GM23338 (cell line): ENCODE results near the gene KLK2. TPM values are rescaled to one million over a fixed set of nuclear protein-coding genes. Genes with fewer than 3 reads are reported as not detected.

Experiments
- ATAC-seq: fragments of 200-7000 bp; cut with Tn5 transposase; 3 replicates; pipeline ENCODE4 v1.9.1; 2020
- DNase-seq: peaks from one replicate; pipeline ENCODE4 v3.0.0-alpha.2; 2015; ENCODE audit warnings: low spot score
- H2AFZ ChIP-seq: fragments of 200-600 bp; sonication (generic); 2 replicates; pipeline ENCODE4 v1.8.0; 2016; ENCODE audit warnings: antibody characterized with exemption, mild to moderate bottlenecking, moderate library complexity
- H3F3A ChIP-seq: fragments of 200-600 bp; sonication (generic); replicated peaks from 2 replicates; pipeline ENCODE4 v1.8.0; 2017; ENCODE audit warnings: antibody characterized with exemption, mixed run types, low read depth
- H3K27ac ChIP-seq: fragments of 200-600 bp; sonication (generic); 2 replicates; pipeline ENCODE4 v1.6.1; 2016; ENCODE audit warnings: low read depth
- H3K27me3 ChIP-seq: fragments of 200-600 bp; sonication (generic); 2 replicates; pipeline ENCODE4 v1.8.0; 2016; ENCODE audit warnings: mild to moderate bottlenecking, mixed run types, moderate library complexity; ENCODE audit not compliant: insufficient read depth
- H3K36me3 ChIP-seq: fragments of 200-600 bp; sonication (generic); 2 replicates; pipeline ENCODE4 v1.8.0; 2016; ENCODE audit warnings: mild to moderate bottlenecking; ENCODE audit not compliant: insufficient read depth
- H3K4me1 ChIP-seq: fragments of 200-600 bp; sonication (generic); 2 replicates; pipeline ENCODE4 v1.8.0; 2016; ENCODE audit warnings: mild to moderate bottlenecking, moderate library complexity; ENCODE audit not compliant: insufficient read depth
- H3K4me2 ChIP-seq: fragments of 200-600 bp; sonication (generic); 2 replicates; pipeline ENCODE4 v1.7.1; 2017; ENCODE audit warnings: mixed run types
- H3K4me3 ChIP-seq: fragments of 200-600 bp; sonication (generic); 2 replicates; pipeline ENCODE4 v1.6.1; 2016; ENCODE audit warnings: mixed run types
- H3K79me2 ChIP-seq: fragments of 200-600 bp; sonication (generic); replicated peaks from 2 replicates; pipeline ENCODE4 v1.8.0; 2017; ENCODE audit warnings: mild to moderate bottlenecking; ENCODE audit not compliant: insufficient read depth
- H3K9me2 ChIP-seq: fragments of 200-600 bp; sonication (generic); 2 replicates; pipeline ENCODE4 v1.8.0; 2017; ENCODE audit not compliant: insufficient read depth
- H4K20me1 ChIP-seq: fragments of 200-600 bp; sonication (generic); replicated peaks from 2 replicates; pipeline ENCODE4 v1.8.0; 2017; ENCODE audit warnings: mild to moderate bottlenecking; ENCODE audit not compliant: insufficient read depth
- H3K27ac Mint-ChIP-seq: 2 replicates; pipeline ENCODE4 v1.8.0; 2020; ENCODE audit warnings: inconsistent platforms, mild to moderate bottlenecking, moderate library complexity, mixed read lengths
- H3K27me3 Mint-ChIP-seq: 3 replicates; pipeline ENCODE4 v1.8.0; 2022; ENCODE audit warnings: low read depth, mild to moderate bottlenecking, moderate library complexity, mixed read lengths, inconsistent platforms; ENCODE audit not compliant: insufficient read depth, poor library complexity
- H3K36me3 Mint-ChIP-seq: 3 replicates; pipeline ENCODE4 v1.8.0; 2021; ENCODE audit warnings: low read depth, mild to moderate bottlenecking, inconsistent platforms, moderate library complexity, mixed read lengths
- H3K4me1 Mint-ChIP-seq: 3 replicates; pipeline ENCODE4 v1.8.0; 2020; ENCODE audit warnings: mild to moderate bottlenecking, inconsistent platforms, mixed read lengths
- H3K4me3 Mint-ChIP-seq: 3 replicates; pipeline ENCODE4 v1.8.0; 2021; ENCODE audit warnings: moderate library complexity, mild to moderate bottlenecking, inconsistent platforms, mixed read lengths
- H3K9me3 Mint-ChIP-seq: 3 replicates; pipeline ENCODE4 v1.8.0; 2020; ENCODE audit warnings: moderate library complexity, mild to moderate bottlenecking, inconsistent platforms, mixed read lengths
- CREB1 ChIP-seq: fragments of 250-450 bp; sonication (Bioruptor Pico); IDR thresholded peaks from 2 replicates; pipeline ENCODE4 v1.5.0; 2020; ENCODE audit warnings: low read depth, mild to moderate bottlenecking, moderate library complexity
- ETS1 ChIP-seq: IDR thresholded peaks from 2 replicates; pipeline ENCODE4 v1.6.1; 2016; ENCODE audit warnings: antibody characterized with exemption
- EZH2 ChIP-seq: fragments of 200-600 bp; sonication (generic); IDR thresholded peaks from one replicate; pipeline ENCODE4 v1.8.0; 2017; ENCODE audit warnings: antibody characterized with exemption, mild to moderate bottlenecking, low read depth; ENCODE audit not compliant: unreplicated experiment
- EZH2phosphoT487 ChIP-seq: fragments of 200-600 bp; sonication (generic); IDR thresholded peaks from one replicate; pipeline ENCODE4 v1.8.1; 2018; ENCODE audit warnings: antibody characterized with exemption; ENCODE audit not compliant: unreplicated experiment
- JUNB ChIP-seq: IDR thresholded peaks from one replicate; pipeline ENCODE4 v1.6.1; 2016; ENCODE audit warnings: antibody characterized with exemption; ENCODE audit not compliant: unreplicated experiment
- NANOG ChIP-seq: IDR thresholded peaks from 2 replicates; pipeline ENCODE4 v1.6.1; 2016; ENCODE audit warnings: antibody characterized with exemption, borderline replicate concordance
- POLR2AphosphoS5 ChIP-seq: IDR thresholded peaks from 2 replicates; pipeline ENCODE4 v1.6.1; 2016; ENCODE audit warnings: antibody characterized with exemption, low read depth
- REST ChIP-seq: IDR thresholded peaks from one replicate; pipeline ENCODE4 v1.6.1; 2018; ENCODE audit warnings: antibody characterized with exemption; ENCODE audit not compliant: unreplicated experiment
- STAT1 ChIP-seq: IDR thresholded peaks from one replicate; pipeline ENCODE4 v1.6.1; 2016; ENCODE audit warnings: antibody characterized with exemption; ENCODE audit not compliant: unreplicated experiment
- ZNF114 ChIP-seq: fragments of 250-450 bp; sonication (Bioruptor Pico); IDR thresholded peaks from 2 replicates; pipeline ENCODE4 v1.5.0; 2020; ENCODE audit warnings: mild to moderate bottlenecking, moderate library complexity
- ZNF331 ChIP-seq: fragments of 250-450 bp; sonication (Bioruptor Pico); IDR thresholded peaks from 2 replicates; pipeline ENCODE4 v1.5.0; 2020; ENCODE audit warnings: low read depth, mild to moderate bottlenecking, moderate library complexity
- polyA plus RNA-seq: library from polyadenylated mRNA; unstranded; fragments of >200 nt; fragmentation: Nextera tagmentation; extraction: Ambion mirVana; gene quantifications from 2 replicates; pipeline ENCODE4 v1.2.1, GENCODE V29; 2016
- total RNA-seq: library from RNA; depleted of rRNA; stranded (reverse); fragments of >200 nt; shearing (Covaris generic); gene quantifications from 2 replicates; pipeline ENCODE4 v1.2.3, GENCODE V29; 2014
- TF ChIP-seq, protein P1 (sequence below): fragments of 250-450 bp; sonication (Bioruptor Pico); IDR thresholded peaks from 2 replicates; pipeline ENCODE4 v1.5.0; 2020; ENCODE audit warnings: mild to moderate bottlenecking, moderate library complexity
- TF ChIP-seq, protein P2 (sequence below), 2 experiments: fragments of 200-600 bp in 1 of 2; sonication (generic) in 1 of 2; conservative IDR thresholded peaks; 2 replicates each; pipeline versions ENCODE4 v1.5.1 to v1.6.1; 2016 to 2017; ENCODE audit warnings: antibody characterized with exemption in 2 of 2, low read depth in 2 of 2, mild to moderate bottlenecking in 2 of 2, moderate library complexity in 1 of 2

The KLK2 gene
- total and polyA plus RNA-seq, 2 experiments from 2014 or later = 0.18 to 0.69 TPM

DNA sequence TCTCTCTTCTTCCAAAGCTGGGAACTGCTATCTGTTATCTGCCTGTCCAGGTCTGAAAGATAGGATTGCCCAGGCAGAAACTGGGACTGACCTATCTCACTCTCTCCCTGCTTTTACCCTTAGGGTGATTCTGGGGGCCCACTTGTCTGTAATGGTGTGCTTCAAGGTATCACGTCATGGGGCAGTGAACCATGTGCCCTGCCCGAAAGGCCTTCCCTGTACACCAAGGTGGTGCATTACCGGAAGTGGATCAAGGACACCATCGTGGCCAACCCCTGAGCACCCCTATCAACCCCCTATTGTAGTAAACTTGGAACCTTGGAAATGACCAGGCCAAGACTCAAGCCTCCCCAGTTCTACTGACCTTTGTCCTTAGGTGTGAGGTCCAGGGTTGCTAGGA is 13.4 kb upstream of the KLK2 start:
- Histone ChIP-seq H3K27ac (no peak overlapping the region), H2AFZ (no peak overlapping the region), H3K4me2 (no peak overlapping the region), H3K27me3 (no peaks in the 10 kb centered on the region), H3K36me3 (no peaks in the 10 kb centered on the region), H4K20me1 (no peaks in the 10 kb centered on the region), H3K4me3 (no peak overlapping the region), H3K9me2 (no peaks in the 10 kb centered on the region), H3K4me1 (peaks cover 12% of the 10 kb centered on the region), H3F3A (no peaks in the 10 kb centered on the region), H3K79me2 (no peaks in the 10 kb centered on the region)
- H3K9me3 Mint-ChIP-seq = peaks cover 89% of the 10 kb centered on the region
- H3K36me3 Mint-ChIP-seq = peaks cover 32% of the 10 kb centered on the region
- no peak overlapping the region for H3K27ac Mint-ChIP-seq
- peaks cover 13% of the 10 kb centered on the region for H3K27me3 Mint-ChIP-seq
- H3K4me3 Mint-ChIP-seq = no peak overlapping the region; the same call in 2 of the 3 replicates
- DNase-seq (no peak), ATAC-seq (no peak)
- no peaks in the 10 kb centered on the region; the same call in 2 of the 3 replicates for H3K4me1 Mint-ChIP-seq
- TF ChIP-seq REST (no peak), ETS1 (no peak), EZH2 (no peak), ZNF114 (CRISPR knock-in tag) (no peak), EZH2phosphoT487 (no peak), ZNF331 (CRISPR knock-in tag) (no peak), STAT1 (no peak), JUNB (no peak), CREB1 (CRISPR knock-in tag) (no peak), NANOG (no peak), POLR2AphosphoS5 (no peak)
- TF ChIP-seq, protein P1, sequence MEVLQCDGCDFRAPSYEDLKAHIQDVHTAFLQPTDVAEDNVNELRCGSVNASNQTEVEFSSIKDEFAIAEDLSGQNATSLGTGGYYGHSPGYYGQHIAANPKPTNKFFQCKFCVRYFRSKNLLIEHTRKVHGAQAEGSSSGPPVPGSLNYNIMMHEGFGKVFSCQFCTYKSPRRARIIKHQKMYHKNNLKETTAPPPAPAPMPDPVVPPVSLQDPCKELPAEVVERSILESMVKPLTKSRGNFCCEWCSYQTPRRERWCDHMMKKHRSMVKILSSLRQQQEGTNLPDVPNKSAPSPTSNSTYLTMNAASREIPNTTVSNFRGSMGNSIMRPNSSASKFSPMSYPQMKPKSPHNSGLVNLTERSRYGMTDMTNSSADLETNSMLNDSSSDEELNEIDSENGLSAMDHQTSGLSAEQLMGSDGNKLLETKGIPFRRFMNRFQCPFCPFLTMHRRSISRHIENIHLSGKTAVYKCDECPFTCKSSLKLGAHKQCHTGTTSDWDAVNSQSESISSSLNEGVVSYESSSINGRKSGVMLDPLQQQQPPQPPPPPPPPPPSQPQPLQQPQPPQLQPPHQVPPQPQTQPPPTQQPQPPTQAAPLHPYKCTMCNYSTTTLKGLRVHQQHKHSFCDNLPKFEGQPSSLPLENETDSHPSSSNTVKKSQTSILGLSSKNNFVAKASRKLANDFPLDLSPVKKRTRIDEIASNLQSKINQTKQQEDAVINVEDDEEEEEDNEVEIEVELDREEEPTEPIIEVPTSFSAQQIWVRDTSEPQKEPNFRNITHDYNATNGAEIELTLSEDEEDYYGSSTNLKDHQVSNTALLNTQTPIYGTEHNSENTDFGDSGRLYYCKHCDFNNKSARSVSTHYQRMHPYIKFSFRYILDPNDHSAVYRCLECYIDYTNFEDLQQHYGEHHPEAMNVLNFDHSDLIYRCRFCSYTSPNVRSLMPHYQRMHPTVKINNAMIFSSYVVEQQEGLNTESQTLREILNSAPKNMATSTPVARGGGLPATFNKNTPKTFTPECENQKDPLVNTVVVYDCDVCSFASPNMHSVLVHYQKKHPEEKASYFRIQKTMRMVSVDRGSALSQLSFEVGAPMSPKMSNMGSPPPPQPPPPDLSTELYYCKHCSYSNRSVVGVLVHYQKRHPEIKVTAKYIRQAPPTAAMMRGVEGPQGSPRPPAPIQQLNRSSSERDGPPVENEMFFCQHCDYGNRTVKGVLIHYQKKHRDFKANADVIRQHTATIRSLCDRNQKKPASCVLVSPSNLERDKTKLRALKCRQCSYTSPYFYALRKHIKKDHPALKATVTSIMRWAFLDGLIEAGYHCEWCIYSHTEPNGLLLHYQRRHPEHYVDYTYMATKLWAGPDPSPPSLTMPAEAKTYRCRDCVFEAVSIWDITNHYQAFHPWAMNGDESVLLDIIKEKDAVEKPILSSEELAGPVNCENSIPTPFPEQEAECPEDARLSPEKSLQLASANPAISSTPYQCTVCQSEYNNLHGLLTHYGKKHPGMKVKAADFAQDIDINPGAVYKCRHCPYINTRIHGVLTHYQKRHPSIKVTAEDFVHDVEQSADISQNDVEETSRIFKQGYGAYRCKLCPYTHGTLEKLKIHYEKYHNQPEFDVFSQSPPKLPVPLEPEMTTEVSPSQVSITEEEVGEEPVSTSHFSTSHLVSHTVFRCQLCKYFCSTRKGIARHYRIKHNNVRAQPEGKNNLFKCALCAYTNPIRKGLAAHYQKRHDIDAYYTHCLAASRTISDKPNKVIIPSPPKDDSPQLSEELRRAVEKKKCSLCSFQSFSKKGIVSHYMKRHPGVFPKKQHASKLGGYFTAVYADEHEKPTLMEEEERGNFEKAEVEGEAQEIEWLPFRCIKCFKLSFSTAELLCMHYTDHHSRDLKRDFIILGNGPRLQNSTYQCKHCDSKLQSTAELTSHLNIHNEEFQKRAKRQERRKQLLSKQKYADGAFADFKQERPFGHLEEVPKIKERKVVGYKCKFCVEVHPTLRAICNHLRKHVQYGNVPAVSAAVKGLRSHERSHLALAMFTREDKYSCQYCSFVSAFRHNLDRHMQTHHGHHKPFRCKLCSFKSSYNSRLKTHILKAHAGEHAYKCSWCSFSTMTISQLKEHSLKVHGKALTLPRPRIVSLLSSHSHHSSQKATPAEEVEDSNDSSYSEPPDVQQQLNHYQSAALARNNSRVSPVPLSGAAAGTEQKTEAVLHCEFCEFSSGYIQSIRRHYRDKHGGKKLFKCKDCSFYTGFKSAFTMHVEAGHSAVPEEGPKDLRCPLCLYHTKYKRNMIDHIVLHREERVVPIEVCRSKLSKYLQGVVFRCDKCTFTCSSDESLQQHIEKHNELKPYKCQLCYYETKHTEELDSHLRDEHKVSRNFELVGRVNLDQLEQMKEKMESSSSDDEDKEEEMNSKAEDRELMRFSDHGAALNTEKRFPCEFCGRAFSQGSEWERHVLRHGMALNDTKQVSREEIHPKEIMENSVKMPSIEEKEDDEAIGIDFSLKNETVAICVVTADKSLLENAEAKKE (CRISPR knock-in tag) = no peak
- TF ChIP-seq, protein P2, sequence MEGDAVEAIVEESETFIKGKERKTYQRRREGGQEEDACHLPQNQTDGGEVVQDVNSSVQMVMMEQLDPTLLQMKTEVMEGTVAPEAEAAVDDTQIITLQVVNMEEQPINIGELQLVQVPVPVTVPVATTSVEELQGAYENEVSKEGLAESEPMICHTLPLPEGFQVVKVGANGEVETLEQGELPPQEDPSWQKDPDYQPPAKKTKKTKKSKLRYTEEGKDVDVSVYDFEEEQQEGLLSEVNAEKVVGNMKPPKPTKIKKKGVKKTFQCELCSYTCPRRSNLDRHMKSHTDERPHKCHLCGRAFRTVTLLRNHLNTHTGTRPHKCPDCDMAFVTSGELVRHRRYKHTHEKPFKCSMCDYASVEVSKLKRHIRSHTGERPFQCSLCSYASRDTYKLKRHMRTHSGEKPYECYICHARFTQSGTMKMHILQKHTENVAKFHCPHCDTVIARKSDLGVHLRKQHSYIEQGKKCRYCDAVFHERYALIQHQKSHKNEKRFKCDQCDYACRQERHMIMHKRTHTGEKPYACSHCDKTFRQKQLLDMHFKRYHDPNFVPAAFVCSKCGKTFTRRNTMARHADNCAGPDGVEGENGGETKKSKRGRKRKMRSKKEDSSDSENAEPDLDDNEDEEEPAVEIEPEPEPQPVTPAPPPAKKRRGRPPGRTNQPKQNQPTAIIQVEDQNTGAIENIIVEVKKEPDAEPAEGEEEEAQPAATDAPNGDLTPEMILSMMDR (conservative IDR thresholded peaks at IDR 0.05; ENCODE audit: low read depth in 2 of 2) = no peak
